Liver (tissue), 9 donors: Measurements from ENCODE around the gene ACTR8. TPM values are rescaled to one million over a fixed set of nuclear protein-coding genes. Genes with fewer than 3 reads are reported as not detected.

Source experiments
- DNase-seq: peaks from one replicate; pipeline ENCODE4 v3.0.0-alpha.2; 2017; ENCODE audit warnings: low spot score
- H3K27ac ChIP-seq, 2 donors: one replicate each; pipeline ENCODE4 v1.7.0; 2013; ENCODE audit warnings: inconsistent platforms in 2 of 2, low read length in 2 of 2, control low read depth in 1 of 2, low read depth in 1 of 2, mild to moderate bottlenecking in 1 of 2
- H3K27me3 ChIP-seq, 4 donors: one replicate each; pipeline versions ENCODE4 v1.6.1 to v1.7.0; 2013; ENCODE audit warnings: low read length in 3 of 4, inconsistent platforms in 1 of 4, mild to moderate bottlenecking in 1 of 4, moderate library complexity in 1 of 4; ENCODE audit not compliant: control insufficient read depth in 4 of 4, insufficient read depth in 4 of 4
- H3K36me3 ChIP-seq, 4 donors: one replicate each; pipeline versions ENCODE4 v1.6.1 to v1.7.0; 2013; ENCODE audit warnings: low read length in 3 of 4, mild to moderate bottlenecking in 3 of 4, low read depth in 1 of 4, moderate library complexity in 1 of 4; ENCODE audit not compliant: control insufficient read depth in 4 of 4, insufficient read depth in 3 of 4
- H3K4me1 ChIP-seq, 4 donors: one replicate each; pipeline versions ENCODE4 v1.6.1 to v1.7.0; 2013; ENCODE audit warnings: low read length in 3 of 4, mild to moderate bottlenecking in 3 of 4, moderate library complexity in 1 of 4; ENCODE audit not compliant: control insufficient read depth in 4 of 4, insufficient read depth in 4 of 4
- H3K4me3 ChIP-seq, 3 donors: one replicate each; pipeline versions ENCODE4 v1.6.1 to v1.7.0; 2013; ENCODE audit warnings: low read length in 3 of 3, control low read depth in 1 of 3, low read depth in 1 of 3, mild to moderate bottlenecking in 1 of 3
- H3K9ac ChIP-seq, 2 donors: one replicate each; pipeline ENCODE4 v1.7.0; 2013; ENCODE audit warnings: low read length in 2 of 2, mild to moderate bottlenecking in 2 of 2, moderate library complexity in 2 of 2, control low read depth in 1 of 2, low read depth in 1 of 2
- H3K9me3 ChIP-seq, 4 donors: one replicate each; pipeline versions ENCODE4 v1.6.1 to v1.7.0; 2013; ENCODE audit warnings: low read length in 3 of 4; ENCODE audit not compliant: control insufficient read depth in 4 of 4
- FOXA2 ChIP-seq: IDR thresholded peaks from 2 replicates; pipeline ENCODE4 v1.6.1; 2016; ENCODE audit warnings: antibody characterized with exemption
- GABPA ChIP-seq, 2 donors: IDR thresholded peaks in 1 of 2; conservative IDR thresholded peaks in 1 of 2; 2 replicates each; pipeline ENCODE4 v1.6.1; 2016; ENCODE audit warnings: antibody characterized with exemption in 2 of 2, mild to moderate bottlenecking in 1 of 2, moderate library complexity in 1 of 2
- HNF4A ChIP-seq, 2 donors: conservative IDR thresholded peaks; 2 replicates each; pipeline ENCODE4 v1.6.1; 2016; ENCODE audit warnings: antibody characterized with exemption in 2 of 2, mild to moderate bottlenecking in 2 of 2
- HNF4G ChIP-seq: IDR thresholded peaks from 2 replicates; pipeline ENCODE4 v1.6.1; 2016; ENCODE audit warnings: antibody characterized with exemption
- JUND ChIP-seq, 2 donors: IDR thresholded peaks; 2 replicates each; pipeline ENCODE4 v1.6.1; 2016; ENCODE audit warnings: antibody characterized with exemption in 2 of 2
- RAD21 ChIP-seq, 2 donors: IDR thresholded peaks; 2 replicates each; pipeline ENCODE4 v1.6.1; 2016; ENCODE audit warnings: antibody characterized with exemption in 2 of 2, mild to moderate bottlenecking in 2 of 2
- RXRA ChIP-seq, 2 donors: IDR thresholded peaks; 2 replicates each; pipeline ENCODE4 v1.6.1; 2017 to 2018; ENCODE audit warnings: antibody characterized with exemption in 2 of 2, mild to moderate bottlenecking in 1 of 2
- TAF1 ChIP-seq: conservative IDR thresholded peaks from 2 replicates; pipeline ENCODE4 v1.6.1; 2016; ENCODE audit warnings: antibody characterized with exemption, mild to moderate bottlenecking
- WGBS: extraction: QIAGEN DNeasy Blood & Tissue Kit; methylation state at CpG from one replicate; pipeline ENCODE4 v1.1.7; 2013; 5-methylcytosine and 5-hydroxymethylcytosine counted together
- polyA plus RNA-seq, 2 donors: library from polyadenylated mRNA; stranded (reverse) in 1 of 2; unstranded in 1 of 2; fragments of 200-250 nt in 1 of 2; fragments of >200 nt in 1 of 2; fragmentation: Nextera tagmentation in 1 of 2; extraction: Ambion mirVana in 1 of 2; gene quantifications; one replicate each; pipeline versions ENCODE4 v1.2.1 to v1.2.3, GENCODE V29; 2013 to 2015
- total RNA-seq, 2 donors: library from RNA; depleted of rRNA; stranded (reverse); fragments of >200 nt; gene quantifications; one replicate each; pipeline ENCODE4 v1.2.3, GENCODE V29; 2014
- TF ChIP-seq, protein P1 (sequence below): IDR thresholded peaks from 2 replicates; pipeline ENCODE4 v1.6.1; 2016; ENCODE audit warnings: antibody characterized with exemption
- TF ChIP-seq, protein P2 (sequence below): IDR thresholded peaks from 2 replicates; pipeline ENCODE4 v1.6.1; 2016; ENCODE audit warnings: antibody characterized with exemption, mild to moderate bottlenecking
- TF ChIP-seq, protein P3 (sequence below): IDR thresholded peaks from 2 replicates; pipeline ENCODE4 v1.6.1; 2016; ENCODE audit warnings: antibody characterized with exemption
- TF ChIP-seq, protein P4 (sequence below): fragments of 150-350 bp; IDR thresholded peaks from 2 replicates; pipeline ENCODE4 v1.5.1; 2017; ENCODE audit warnings: improper control_type of control experiment, low read depth, low read length; ENCODE audit not compliant: missing input control
- donor health status: healthy.
- donor health status: healthy.
- donor health status: healthy.
- donor health status: healthy.
- donor health status: healthy.

The ACTR8 gene
- total and polyA plus RNA-seq, 4 donors, result 3.2 to 16.7 (median 7.7) TPM

DNA sequence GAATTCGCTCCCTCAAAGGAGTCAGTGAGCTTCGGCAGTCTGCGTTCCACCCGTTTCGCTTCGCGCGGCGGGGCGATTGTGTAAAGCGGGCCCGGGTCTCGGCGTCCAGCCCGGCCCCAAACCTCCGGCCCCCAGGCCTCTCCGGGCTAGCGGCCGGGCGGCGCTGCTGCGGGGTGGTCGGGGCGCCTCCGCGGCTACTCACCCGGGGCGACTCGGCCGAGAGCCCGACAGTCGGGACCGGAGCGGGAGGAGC, 36.1 kb downstream of the ACTR8 start:
- peak overlapping the region; percentile 61 to 90 for H3K9ac ChIP-seq
- H3K27ac ChIP-seq, result peak overlapping the region; percentile 98 to 99
- no peaks in the 10 kb centered on the region for H3K27me3 ChIP-seq
- peaks cover 2 to 46% (median 18%) of the 10 kb centered on the region in 4 donors for H3K4me1 ChIP-seq
- DNase-seq, result no peak
- H3K9me3 ChIP-seq, result no peaks in the 10 kb centered on the region
- H3K4me3 ChIP-seq, result peak overlapping the region; percentile 16 to 85 (median 58)
- no peak for TF ChIP-seq GABPA (IDR thresholded peaks at IDR 0.05 in 1 of 2, conservative IDR thresholded peaks at IDR 0.05 in 1 of 2)
- TF ChIP-seq HNF4A (conservative IDR thresholded peaks at IDR 0.05), result no peak
- TF ChIP-seq FOXA2, result no peak
- TF ChIP-seq, protein P1, sequence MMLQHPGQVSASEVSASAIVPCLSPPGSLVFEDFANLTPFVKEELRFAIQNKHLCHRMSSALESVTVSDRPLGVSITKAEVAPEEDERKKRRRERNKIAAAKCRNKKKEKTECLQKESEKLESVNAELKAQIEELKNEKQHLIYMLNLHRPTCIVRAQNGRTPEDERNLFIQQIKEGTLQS, result no peak
- TF ChIP-seq, protein P2, sequence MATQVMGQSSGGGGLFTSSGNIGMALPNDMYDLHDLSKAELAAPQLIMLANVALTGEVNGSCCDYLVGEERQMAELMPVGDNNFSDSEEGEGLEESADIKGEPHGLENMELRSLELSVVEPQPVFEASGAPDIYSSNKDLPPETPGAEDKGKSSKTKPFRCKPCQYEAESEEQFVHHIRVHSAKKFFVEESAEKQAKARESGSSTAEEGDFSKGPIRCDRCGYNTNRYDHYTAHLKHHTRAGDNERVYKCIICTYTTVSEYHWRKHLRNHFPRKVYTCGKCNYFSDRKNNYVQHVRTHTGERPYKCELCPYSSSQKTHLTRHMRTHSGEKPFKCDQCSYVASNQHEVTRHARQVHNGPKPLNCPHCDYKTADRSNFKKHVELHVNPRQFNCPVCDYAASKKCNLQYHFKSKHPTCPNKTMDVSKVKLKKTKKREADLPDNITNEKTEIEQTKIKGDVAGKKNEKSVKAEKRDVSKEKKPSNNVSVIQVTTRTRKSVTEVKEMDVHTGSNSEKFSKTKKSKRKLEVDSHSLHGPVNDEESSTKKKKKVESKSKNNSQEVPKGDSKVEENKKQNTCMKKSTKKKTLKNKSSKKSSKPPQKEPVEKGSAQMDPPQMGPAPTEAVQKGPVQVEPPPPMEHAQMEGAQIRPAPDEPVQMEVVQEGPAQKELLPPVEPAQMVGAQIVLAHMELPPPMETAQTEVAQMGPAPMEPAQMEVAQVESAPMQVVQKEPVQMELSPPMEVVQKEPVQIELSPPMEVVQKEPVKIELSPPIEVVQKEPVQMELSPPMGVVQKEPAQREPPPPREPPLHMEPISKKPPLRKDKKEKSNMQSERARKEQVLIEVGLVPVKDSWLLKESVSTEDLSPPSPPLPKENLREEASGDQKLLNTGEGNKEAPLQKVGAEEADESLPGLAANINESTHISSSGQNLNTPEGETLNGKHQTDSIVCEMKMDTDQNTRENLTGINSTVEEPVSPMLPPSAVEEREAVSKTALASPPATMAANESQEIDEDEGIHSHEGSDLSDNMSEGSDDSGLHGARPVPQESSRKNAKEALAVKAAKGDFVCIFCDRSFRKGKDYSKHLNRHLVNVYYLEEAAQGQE, result no peak
- no peaks in the 10 kb centered on the region for H3K36me3 ChIP-seq
- under 1% methylated on average over 34 of the region's 34 CpGs for WGBS

DNA sequence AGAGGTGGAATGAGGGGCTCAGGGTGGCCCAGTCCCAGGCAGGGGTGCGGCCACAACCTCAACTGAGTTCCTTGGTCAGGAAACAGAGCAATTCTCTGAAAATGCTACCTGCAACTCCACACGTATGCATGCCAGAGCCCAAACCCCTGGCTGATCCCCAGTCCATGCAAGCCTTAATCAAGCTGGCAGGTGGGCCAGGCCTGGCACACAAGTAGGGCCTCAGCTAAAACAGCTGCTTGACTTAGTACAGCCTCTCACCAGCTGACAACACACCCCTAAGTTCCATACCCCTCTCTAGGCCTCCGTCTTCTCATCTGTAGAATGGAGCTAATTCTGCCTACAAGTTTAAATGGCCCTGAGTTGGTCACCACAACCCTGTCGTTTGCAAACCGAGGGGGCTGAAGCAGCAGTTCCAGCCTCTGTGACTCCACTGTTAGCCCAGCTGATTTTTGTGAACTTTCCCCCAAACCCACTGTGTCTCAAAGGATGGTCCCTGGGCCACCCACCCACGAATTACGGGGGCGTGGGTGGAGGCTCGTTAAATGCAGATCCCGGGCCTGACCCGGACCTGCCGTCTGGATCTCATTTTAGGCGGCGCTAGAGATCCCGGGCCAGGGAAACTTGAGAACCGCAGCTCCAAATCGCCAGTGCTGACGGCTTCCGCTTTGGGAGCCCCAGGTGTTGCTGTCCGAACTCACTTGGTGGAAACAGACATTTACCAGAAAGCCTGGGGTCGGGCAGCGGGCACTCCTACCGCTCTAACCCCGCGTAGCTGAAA, 36.7 kb downstream of the ACTR8 start:
- H3K27me3 ChIP-seq, result no peaks in the 10 kb centered on the region
- H3K36me3 ChIP-seq, result peaks cover 0 to under 1% (median 0%) of the 10 kb centered on the region in 4 donors
- peaks cover 2 to 46% (median 18%) of the 10 kb centered on the region in 4 donors for H3K4me1 ChIP-seq
- peak overlapping the region; percentile 98 to 99 for H3K27ac ChIP-seq
- no peak for TF ChIP-seq TAF1
- TF ChIP-seq HNF4G, result no peak
- TF ChIP-seq, protein P1, result no peak
- peak in 1 of 2 donors; percentile 9 for TF ChIP-seq GABPA (IDR thresholded peaks at IDR 0.05 in 1 of 2, conservative IDR thresholded peaks at IDR 0.05 in 1 of 2)
- TF ChIP-seq, protein P3, sequence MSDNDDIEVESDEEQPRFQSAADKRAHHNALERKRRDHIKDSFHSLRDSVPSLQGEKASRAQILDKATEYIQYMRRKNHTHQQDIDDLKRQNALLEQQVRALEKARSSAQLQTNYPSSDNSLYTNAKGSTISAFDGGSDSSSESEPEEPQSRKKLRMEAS, result no peak
- TF ChIP-seq RXRA (IDR thresholded peaks at IDR 0.05), result no peak
- TF ChIP-seq RAD21 (IDR thresholded peaks at IDR 0.05), result peak in 1 of 2 donors; percentile 4
- TF ChIP-seq JUND (IDR thresholded peaks at IDR 0.05), result no peak
- TF ChIP-seq, protein P4, sequence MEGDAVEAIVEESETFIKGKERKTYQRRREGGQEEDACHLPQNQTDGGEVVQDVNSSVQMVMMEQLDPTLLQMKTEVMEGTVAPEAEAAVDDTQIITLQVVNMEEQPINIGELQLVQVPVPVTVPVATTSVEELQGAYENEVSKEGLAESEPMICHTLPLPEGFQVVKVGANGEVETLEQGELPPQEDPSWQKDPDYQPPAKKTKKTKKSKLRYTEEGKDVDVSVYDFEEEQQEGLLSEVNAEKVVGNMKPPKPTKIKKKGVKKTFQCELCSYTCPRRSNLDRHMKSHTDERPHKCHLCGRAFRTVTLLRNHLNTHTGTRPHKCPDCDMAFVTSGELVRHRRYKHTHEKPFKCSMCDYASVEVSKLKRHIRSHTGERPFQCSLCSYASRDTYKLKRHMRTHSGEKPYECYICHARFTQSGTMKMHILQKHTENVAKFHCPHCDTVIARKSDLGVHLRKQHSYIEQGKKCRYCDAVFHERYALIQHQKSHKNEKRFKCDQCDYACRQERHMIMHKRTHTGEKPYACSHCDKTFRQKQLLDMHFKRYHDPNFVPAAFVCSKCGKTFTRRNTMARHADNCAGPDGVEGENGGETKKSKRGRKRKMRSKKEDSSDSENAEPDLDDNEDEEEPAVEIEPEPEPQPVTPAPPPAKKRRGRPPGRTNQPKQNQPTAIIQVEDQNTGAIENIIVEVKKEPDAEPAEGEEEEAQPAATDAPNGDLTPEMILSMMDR, result peak; percentile 5
- peak overlapping the region; percentile 61 to 90 for H3K9ac ChIP-seq
- WGBS, result 9% methylated on average over 25 of the region's 25 CpGs
- no peak for DNase-seq
- peak overlapping the region; percentile 49 to 85 (median 58) for H3K4me3 ChIP-seq
- H3K9me3 ChIP-seq, result no peaks in the 10 kb centered on the region
